Keratinocyte (primary cell): ENCODE measurements around the gene RAB11FIP3. TPM values are rescaled to one million over a fixed set of nuclear protein-coding genes. Genes with fewer than 3 reads are reported as not detected.
"Not testable (repeated sequence)": the region's sequence is repeated elsewhere in the genome, so short reads cannot be mapped to it uniquely, and the experiment has no call there.

Experiments used
- DNase-seq: peaks from one replicate; pipeline ENCODE4 v3.0.0-alpha.2; 2011; ENCODE audit warnings: low read depth, missing footprints, low spot score
- FAIRE-seq: peaks from 2 replicates; lab custom pipeline; 2011; peaks lifted over from hg19 to GRCh38; lab: Jason Lieb, UNC
- H2AFZ ChIP-seq: 2 replicates; pipeline ENCODE4 v1.6.0; 2012; ENCODE audit warnings: low read length, control low read depth, inconsistent platforms; ENCODE audit not compliant: control insufficient read depth
- H3K27ac ChIP-seq: 2 replicates; pipeline ENCODE4 v1.5.1; 2011; ENCODE audit warnings: low read length; ENCODE audit not compliant: control insufficient read depth, insufficient read depth
- H3K27me3 ChIP-seq: 3 replicates; pipeline ENCODE4 v1.6.0; 2011; ENCODE audit warnings: low read length; ENCODE audit not compliant: control insufficient read depth, insufficient read depth; ENCODE audit errors: extremely low read depth
- H3K36me3 ChIP-seq, 2 experiments: 2 replicates in 1 of 2; 3 replicates in 1 of 2; pipeline ENCODE4 v1.5.1; 2011; ENCODE audit warnings: low read length in 2 of 2, mild to moderate bottlenecking in 1 of 2; ENCODE audit not compliant: control insufficient read depth in 2 of 2, insufficient read depth in 2 of 2; ENCODE audit errors: extremely low read depth in 1 of 2
- H3K4me1 ChIP-seq: 3 replicates; pipeline ENCODE4 v1.5.1; 2011; ENCODE audit warnings: low read length; ENCODE audit not compliant: control insufficient read depth, insufficient read depth; ENCODE audit errors: extremely low read depth
- H3K4me2 ChIP-seq: 3 replicates; pipeline ENCODE4 v1.6.0; 2011; ENCODE audit warnings: low read depth, low read length; ENCODE audit not compliant: control insufficient read depth, insufficient read depth; ENCODE audit errors: extremely low read depth
- H3K4me3 ChIP-seq, 3 experiments: fragments of 200-600 bp in 1 of 3; sonication (generic) in 1 of 3; 2 replicates in 2 of 3; 3 replicates in 1 of 3; pipeline ENCODE4 v1.5.1; 2011 to 2016; ENCODE audit warnings: low read length in 3 of 3, mild to moderate bottlenecking in 3 of 3, control low read depth in 2 of 3, inconsistent platforms in 1 of 3, low read depth in 1 of 3, mixed read lengths in 1 of 3, mixed run types in 1 of 3, moderate library complexity in 1 of 3; ENCODE audit not compliant: control insufficient read depth in 2 of 3, insufficient read depth in 2 of 3; ENCODE audit errors: extremely low read depth in 1 of 3
- H3K79me2 ChIP-seq: 2 replicates; pipeline ENCODE4 v1.6.0; 2012; ENCODE audit warnings: low read length; ENCODE audit not compliant: control insufficient read depth, insufficient read depth
- H3K9ac ChIP-seq: 3 replicates; pipeline ENCODE4 v1.6.0; 2011; ENCODE audit warnings: low read length; ENCODE audit not compliant: control insufficient read depth, insufficient read depth; ENCODE audit errors: extremely low read depth
- H3K9me1 ChIP-seq: 3 replicates; pipeline ENCODE4 v1.6.0; 2011; ENCODE audit warnings: low read length; ENCODE audit not compliant: control insufficient read depth, insufficient read depth; ENCODE audit errors: extremely low read depth
- H3K9me3 ChIP-seq: 2 replicates; pipeline ENCODE4 v1.5.1; 2012; ENCODE audit warnings: low read depth, low read length; ENCODE audit not compliant: control insufficient read depth
- H4K20me1 ChIP-seq: 3 replicates; pipeline ENCODE4 v1.6.0; 2011; ENCODE audit warnings: low read length; ENCODE audit not compliant: control insufficient read depth, insufficient read depth; ENCODE audit errors: extremely low read depth
- CTCF ChIP-seq, 3 experiments: IDR thresholded peaks in 1 of 3; conservative IDR thresholded peaks in 1 of 3; optimal IDR thresholded peaks in 1 of 3; 2 replicates in 2 of 3; 3 replicates in 1 of 3; pipeline versions ENCODE3 to v1.5.1; 2011; ENCODE audit warnings: low read length in 3 of 3, mild to moderate bottlenecking in 3 of 3, moderate library complexity in 2 of 3, control low read depth in 1 of 3, inconsistent platforms in 1 of 3; ENCODE audit not compliant: insufficient read depth in 2 of 3; ENCODE audit errors: extremely low read depth in 1 of 3
- EZH2 ChIP-seq: IDR thresholded peaks from one replicate; pipeline ENCODE4 v1.6.1; 2012; ENCODE audit warnings: inconsistent platforms, mild to moderate bottlenecking, low read length, moderate library complexity
- dilution Hi-C: fragments of 300-500 bp; cut with MboI; formaldehyde crosslinking; loops from one replicate; pipeline ENCODE4 v1.7.0; 2020; ENCODE audit warnings: low sequenced_read_pairs; ENCODE audit not compliant: extremely low pct_ligation_motif_present
- polyA plus RNA-seq, 5 experiments: library from polyadenylated mRNA; depleted of rRNA in 3 of 5; stranded (reverse) in 3 of 5; stranded (forward) in 1 of 5; unstranded in 1 of 5; fragments of >200 nt; gene quantifications; 1 replicate in 1 of 5; 2 replicates in 3 of 5; 3 replicates in 1 of 5; pipeline versions ENCODE4 v1.2.1 to v1.2.3, GENCODE V29; 2011 to 2012; ENCODE audit warnings: missing spikeins in 2 of 5, low read depth in 1 of 5, low replicate concordance in 1 of 5

The RAB11FIP3 gene
- polyA plus RNA-seq, 1 donor (not counting 4 experiments of a cell fraction or from before 2014, with no cell fraction given): 6.4 TPM

- no peak for TF ChIP-seq EZH2
- TF ChIP-seq CTCF (optimal IDR thresholded peaks at IDR 0.05 in 1 of 3, IDR thresholded peaks at IDR 0.05 in 1 of 3, conservative IDR thresholded peaks at IDR 0.05 in 1 of 3; ENCODE audit: extremely low read depth in 1 of 3, insufficient read depth in 2 of 3, low read length in 3 of 3): no peak
- no peak for FAIRE-seq
- H3K9ac ChIP-seq: no peak overlapping the region
- H3K4me2 ChIP-seq: no peak overlapping the region
- H2AFZ ChIP-seq: no peak overlapping the region
- peaks cover 0 to 15% of the 10 kb centered on the region in 2 experiments for H3K36me3 ChIP-seq
- H3K79me2 ChIP-seq: peaks cover 9% of the 10 kb centered on the region
- no peaks in the 10 kb centered on the region for H3K9me3 ChIP-seq
- H3K27ac ChIP-seq: no peak overlapping the region
- peaks cover 3% of the 10 kb centered on the region for H3K4me1 ChIP-seq
- dilution Hi-C loops: no loop called here
- no peaks in the 10 kb centered on the region for H3K9me1 ChIP-seq
- no peak overlapping the region for H3K4me3 ChIP-seq
- H3K27me3 ChIP-seq: no peaks in the 10 kb centered on the region
- no peaks in the 10 kb centered on the region for H4K20me1 ChIP-seq
- no peak for DNase-seq
Measured at GRCh38 chr16:376817-377418, 48.5 kb upstream of the RAB11FIP3 start.

- dilution Hi-C loops: no loop called here
Measured at GRCh38 chr16:377419-377951, 48.0 kb upstream of the RAB11FIP3 start.

GRCh38 chr16:378113-378820 is 47.2 kb upstream of the RAB11FIP3 start:
- DNase-seq, H3K27ac ChIP-seq, H2AFZ ChIP-seq, H3K9me3 ChIP-seq, H3K9me1 ChIP-seq, dilution Hi-C loops, H3K27me3 ChIP-seq, H3K4me2 ChIP-seq, H4K20me1 ChIP-seq, H3K79me2 ChIP-seq, H3K4me3 ChIP-seq, H3K9ac ChIP-seq, FAIRE-seq: not testable (repeated sequence)
- Histone ChIP-seq H3K4me1 (peaks cover 12% of the 10 kb centered on the region), H3K36me3 (peaks cover 0 to 14% of the 10 kb centered on the region in 2 experiments)

More at GRCh38 chr16:377419-377951, 48.0 kb upstream of the RAB11FIP3 start:
- Histone ChIP-seq H3K27ac (no peak overlapping the region), H3K4me1 (peaks cover 5% of the 10 kb centered on the region), H3K9me1 (no peaks in the 10 kb centered on the region), H3K9me3 (no peaks in the 10 kb centered on the region), H3K79me2 (peaks cover 9% of the 10 kb centered on the region), H3K4me3 (no peak overlapping the region), H4K20me1 (no peaks in the 10 kb centered on the region), H3K4me2 (no peak overlapping the region), H3K27me3 (no peaks in the 10 kb centered on the region), H2AFZ (no peak overlapping the region), H3K36me3 (peaks cover 0 to 15% of the 10 kb centered on the region in 2 experiments), H3K9ac (no peak overlapping the region)
- FAIRE-seq (no peak), DNase-seq (no peak)
- TF ChIP-seq CTCF (optimal IDR thresholded peaks at IDR 0.05 in 1 of 3, IDR thresholded peaks at IDR 0.05 in 1 of 3, conservative IDR thresholded peaks at IDR 0.05 in 1 of 3; ENCODE audit: extremely low read depth in 1 of 3, insufficient read depth in 2 of 3, low read length in 3 of 3) (no peak), EZH2 (no peak)
